GM12892 (cell line): ENCODE results near the gene RBFOX2.
"Not testable (repeated sequence)": the region's sequence is repeated elsewhere in the genome, so short reads cannot be mapped to it uniquely, and the experiment has no call there.

ENCODE experiments used
- DNase-seq: peaks from one replicate; pipeline ENCODE4 v3.0.0; 2011; ENCODE audit not compliant: insufficient read length
- FAIRE-seq: peaks from 2 replicates; lab custom pipeline; 2011; peaks lifted over from hg19 to GRCh38; lab: Jason Lieb, UNC
- POLR2A ChIP-seq: IDR thresholded peaks from 2 replicates; pipeline ENCODE4 v1.6.1; 2011; ENCODE audit warnings: low read depth, low read length, control low read depth
- POLR2AphosphoS5 ChIP-seq: IDR thresholded peaks from 2 replicates; pipeline ENCODE4 v1.6.1; 2011; ENCODE audit warnings: low read depth, low read length, control low read depth
- TAF1 ChIP-seq: IDR thresholded peaks from 2 replicates; pipeline ENCODE4 v1.6.1; 2011; ENCODE audit warnings: low read depth, mild to moderate bottlenecking, control low read depth, low read length, borderline replicate concordance

Gene RBFOX2

DNA sequence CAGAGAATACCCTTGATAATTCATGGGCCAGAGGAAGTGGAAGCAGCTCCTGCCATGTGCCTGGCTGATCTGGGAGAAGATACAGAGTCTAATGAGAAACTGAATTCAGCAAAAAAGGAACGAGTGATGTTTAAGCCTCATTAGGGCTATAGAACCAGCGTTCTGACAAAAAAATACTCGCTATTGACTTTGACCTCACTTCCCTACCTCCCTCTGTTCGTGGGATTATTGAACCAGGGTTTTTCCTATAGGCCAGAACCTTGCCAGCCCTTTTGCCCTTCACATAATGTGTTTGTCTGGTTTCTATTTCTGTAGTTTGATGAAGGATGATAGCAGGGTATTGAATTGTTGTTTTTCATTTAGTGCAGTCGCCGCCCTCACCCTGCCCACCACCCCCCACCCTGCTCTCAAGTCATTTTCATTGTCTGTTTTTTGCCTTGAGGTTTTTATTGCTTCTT lies 7.6 kb upstream of the RBFOX2 start:
- FAIRE-seq (no peak), DNase-seq (no peak)
- no peak for TF ChIP-seq TAF1
- no peak for TF ChIP-seq POLR2A
- no peak for TF ChIP-seq POLR2AphosphoS5

DNA sequence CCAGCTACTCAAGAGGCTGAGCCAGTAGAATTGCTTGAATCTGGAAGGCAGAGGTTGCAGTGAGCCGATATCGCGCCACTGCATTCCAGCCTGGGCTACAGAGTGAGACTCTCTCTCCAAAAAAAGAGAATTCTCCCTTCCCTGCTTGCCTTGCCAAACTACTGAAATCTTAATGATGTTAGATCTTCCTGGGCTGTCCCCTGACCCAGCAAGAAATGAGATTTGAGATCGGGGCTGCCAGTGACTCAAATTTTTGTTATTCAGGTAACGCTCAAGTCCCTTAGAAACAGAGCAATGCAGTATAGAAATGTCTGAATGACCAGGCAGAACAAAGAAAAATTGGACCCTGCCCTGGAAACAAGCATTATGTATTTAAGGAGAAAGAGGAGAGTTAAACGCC lies 4.0 kb upstream of the RBFOX2 start:
- TF ChIP-seq POLR2A: no peak
- no peak for TF ChIP-seq TAF1
- TF ChIP-seq POLR2AphosphoS5: no peak
- FAIRE-seq (no peak), DNase-seq (no peak)

- FAIRE-seq (no peak), DNase-seq (no peak)
These were observed 757 bp upstream of the RBFOX2 start for GRCh38 chr22:36029406-36029755.

GRCh38 chr22:36027935-36028645 lies 534 bp downstream of the RBFOX2 start:
- DNase-seq (peak; percentile 41), FAIRE-seq (no peak)
- no peak for TF ChIP-seq TAF1
- no peak for TF ChIP-seq POLR2AphosphoS5
- TF ChIP-seq POLR2A: no peak

More at GRCh38 chr22:36029406-36029755, 757 bp upstream of the RBFOX2 start:
- TF ChIP-seq TAF1 (no peak), POLR2AphosphoS5 (no peak), POLR2A (no peak)

DNA sequence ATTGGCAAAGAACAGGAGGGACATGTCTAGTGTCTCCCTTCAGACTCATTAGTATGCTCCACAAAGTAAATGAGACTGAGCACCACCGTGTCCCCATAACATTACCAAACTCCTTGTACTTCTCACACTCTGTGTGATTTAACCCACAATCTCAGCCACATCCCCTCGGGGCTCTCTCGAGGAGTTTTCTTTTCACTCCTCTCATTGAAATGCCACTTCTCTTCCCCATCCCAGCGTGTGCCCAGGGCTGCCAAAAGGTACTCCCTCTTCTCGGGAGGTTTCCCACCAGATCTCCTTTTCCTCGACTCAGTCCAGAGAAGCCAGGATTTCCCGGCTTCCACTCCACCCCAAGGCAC lies 1.1 kb downstream of the RBFOX2 start:
- no peak for TF ChIP-seq POLR2AphosphoS5
- no peak for TF ChIP-seq POLR2A
- no peak for TF ChIP-seq TAF1
- DNase-seq (no peak), FAIRE-seq (no peak)

DNA sequence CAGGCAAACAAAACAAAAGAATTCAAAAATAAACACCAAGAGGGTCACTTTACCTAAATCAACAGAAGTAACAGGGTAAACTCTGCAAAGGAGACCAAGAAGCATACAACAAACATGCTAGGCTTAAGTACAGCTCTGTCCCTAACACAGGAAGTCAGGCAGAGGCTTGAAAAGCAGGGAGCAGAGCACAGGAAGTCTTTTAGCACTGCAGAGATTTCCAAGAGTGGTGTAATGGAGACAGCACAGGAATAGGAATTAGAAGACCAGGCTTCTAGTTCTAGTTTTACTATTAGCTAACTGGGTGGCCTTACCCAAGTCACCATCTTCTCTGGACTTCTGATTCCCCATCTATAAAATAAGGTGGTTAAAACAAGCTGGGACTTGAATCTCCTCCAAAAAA lies 1.9 kb downstream of the RBFOX2 start:
- FAIRE-seq: no peak
- DNase-seq: no peak

DNA sequence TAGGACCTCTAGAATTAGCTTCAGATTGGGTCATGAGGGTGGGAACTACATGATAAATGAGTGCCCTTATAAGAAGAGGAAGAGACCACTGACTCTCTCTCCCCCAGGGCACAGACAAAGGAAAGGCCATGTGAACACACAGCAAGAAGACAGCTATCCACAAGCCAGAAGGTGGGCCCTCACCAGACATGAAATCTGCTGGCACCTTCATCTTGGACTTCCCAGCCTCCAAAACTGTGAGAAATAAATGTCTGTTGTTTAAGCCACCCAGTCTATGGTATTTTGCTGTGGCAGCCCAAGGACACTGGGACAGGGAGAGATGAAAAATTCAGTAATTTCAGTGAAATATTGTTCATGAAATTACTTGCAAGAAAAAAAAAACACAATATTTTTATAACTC lies 5.9 kb downstream of the RBFOX2 start:
- no peak for FAIRE-seq
- no peak for DNase-seq
- TF ChIP-seq TAF1 (no peak), POLR2A (no peak), POLR2AphosphoS5 (no peak)

More for the DNA sequence above, 1.9 kb downstream of the RBFOX2 start:
- TF ChIP-seq POLR2A (no peak), TAF1 (no peak), POLR2AphosphoS5 (no peak)

GRCh38 chr22:36022162-36022561 lies 6.5 kb downstream of the RBFOX2 start:
- FAIRE-seq (no peak), DNase-seq (no peak)
- TF ChIP-seq POLR2AphosphoS5: no peak
- no peak for TF ChIP-seq TAF1
- TF ChIP-seq POLR2A: no peak

DNA sequence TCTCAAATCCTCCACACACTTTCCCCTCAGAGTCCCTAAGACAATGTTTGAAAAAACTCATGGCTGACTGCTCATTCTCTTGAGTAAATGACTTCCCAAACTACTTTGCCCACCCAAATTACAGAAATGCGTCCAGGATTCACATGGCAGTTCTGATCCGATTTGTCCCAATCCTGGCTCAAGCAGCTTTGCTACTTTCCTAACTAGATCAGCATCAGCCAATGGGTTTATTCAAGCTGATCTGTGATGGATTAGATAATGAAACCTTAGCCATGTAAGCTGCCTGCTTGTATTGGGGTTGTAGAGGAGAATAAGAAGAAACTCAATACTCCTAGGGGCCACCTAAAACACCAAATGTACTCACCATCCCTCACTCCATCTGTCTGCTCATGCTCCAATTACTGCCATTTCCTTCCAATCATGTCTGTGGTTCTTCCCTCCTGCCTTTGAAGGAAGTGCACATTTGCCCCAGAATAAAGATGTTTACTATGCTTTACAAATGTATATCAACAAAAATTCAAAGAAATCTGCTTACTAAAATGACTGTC lies 6.9 kb downstream of the RBFOX2 start:
- TF ChIP-seq TAF1 (no peak), POLR2AphosphoS5 (no peak), POLR2A (no peak)
- DNase-seq: no peak
- no peak for FAIRE-seq

- FAIRE-seq, DNase-seq: not testable (repeated sequence)
These were observed 7.8 kb downstream of the RBFOX2 start for GRCh38 chr22:36020865-36021264.

GRCh38 chr22:36017651-36018091 lies 11.0 kb downstream of the RBFOX2 start:
- FAIRE-seq (no peak), DNase-seq (no peak)
- TF ChIP-seq TAF1 (no peak), POLR2A (no peak), POLR2AphosphoS5 (no peak)

GRCh38 chr22:36016684-36017083 lies 11.9 kb downstream of the RBFOX2 start:
- DNase-seq (no peak), FAIRE-seq (no peak)
- TF ChIP-seq POLR2A: no peak
- no peak for TF ChIP-seq POLR2AphosphoS5
- no peak for TF ChIP-seq TAF1
